T-cell (primary cell): ENCODE data around the gene ZNF83. TPM values are rescaled to one million over a fixed set of nuclear protein-coding genes. Genes with fewer than 3 reads are reported as not detected.

Experiments
- ATAC-seq, 4 experiments: fragments of 200-7000 bp in 3 of 4; fragments of 150-1000 bp in 1 of 4; cut with Tn5 transposase; replicated peaks in 1 of 4; 1 replicate in 3 of 4; 2 replicates in 1 of 4; pipeline ENCODE4 v1.10.0; 2021; ENCODE audit warnings: moderate library complexity in 3 of 4, mild to moderate bottlenecking in 2 of 4, moderate number of reproducible peaks in 1 of 4
- CTCF ChIA-PET, 2 donors: fragments of 300-600 bp; sonication (Branson Sonifier 250); formaldehyde crosslinking; loops; one replicate each; lab custom pipeline; 2022; ENCODE audit warnings: antibody characterized with exemption in 2 of 2; lab: Charles Lee
- POLR2A ChIA-PET, 2 donors: fragments of 300-600 bp; sonication (Branson Sonifier 250); formaldehyde crosslinking; loops; one replicate each; lab custom pipeline; 2022; ENCODE audit warnings: antibody characterized with exemption in 2 of 2; lab: Charles Lee
- DNase-seq, 35 experiments: peaks; one replicate each; pipeline versions ENCODE4 v3.0.0 to v3.0.0-alpha.2; 2013 to 2023
- H3K27ac ChIP-seq: one replicate; pipeline ENCODE4 v1.5.1; 2013; ENCODE audit warnings: low read length
- H3K27me3 ChIP-seq, 2 experiments: replicated peaks in 1 of 2; 1 replicate in 1 of 2; 2 replicates in 1 of 2; pipeline versions ENCODE4 v1.6.1 to v1.7.0; 2013; ENCODE audit warnings: low read length in 1 of 2, mixed read lengths in 1 of 2; ENCODE audit not compliant: control insufficient read depth in 2 of 2, insufficient read depth in 2 of 2; ENCODE audit errors: extremely low read depth in 1 of 2
- H3K36me3 ChIP-seq, 2 donors: 1 replicate in 1 of 2; 2 replicates in 1 of 2; pipeline versions ENCODE4 v1.6.1 to v1.7.0; 2013; ENCODE audit warnings: low read length in 1 of 2; ENCODE audit not compliant: control insufficient read depth in 2 of 2, insufficient read depth in 1 of 2; ENCODE audit errors: extremely low read depth in 1 of 2
- H3K4me1 ChIP-seq, 2 experiments: 1 replicate in 1 of 2; 2 replicates in 1 of 2; pipeline versions ENCODE4 v1.6.1 to v1.7.0; 2013; ENCODE audit warnings: low read length in 2 of 2, mixed read lengths in 1 of 2; ENCODE audit not compliant: insufficient read depth in 2 of 2, control insufficient read depth in 1 of 2; ENCODE audit errors: extremely low read depth in 1 of 2
- H3K4me3 ChIP-seq, 2 donors: 1 replicate in 1 of 2; 2 replicates in 1 of 2; pipeline versions ENCODE4 v1.5.1 to v1.7.0; 2013; ENCODE audit warnings: mild to moderate bottlenecking in 2 of 2, low read length in 1 of 2, moderate library complexity in 1 of 2; ENCODE audit not compliant: control insufficient read depth in 1 of 2; ENCODE audit errors: extremely low read depth in 1 of 2
- H3K9me3 ChIP-seq: 2 replicates; pipeline ENCODE4 v1.7.0; 2013
- H3K27ac Mint-ChIP-seq, 2 donors: one replicate each; pipeline ENCODE4 v1.8.0; 2020 to 2021; ENCODE audit warnings: mild to moderate bottlenecking in 2 of 2, mixed read lengths in 2 of 2
- H3K27me3 Mint-ChIP-seq, 2 donors: one replicate each; pipeline ENCODE4 v1.8.0; 2021 to 2022; ENCODE audit warnings: mixed read lengths in 2 of 2
- H3K36me3 Mint-ChIP-seq: one replicate; pipeline ENCODE4 v1.8.0; 2021; ENCODE audit warnings: mixed read lengths
- H3K4me1 Mint-ChIP-seq, 3 donors: one replicate each; pipeline ENCODE4 v1.8.0; 2020 to 2022; ENCODE audit warnings: mixed read lengths in 3 of 3, mild to moderate bottlenecking in 1 of 3
- H3K4me3 Mint-ChIP-seq, 3 donors: one replicate each; pipeline ENCODE4 v1.8.0; 2020 to 2022; ENCODE audit warnings: mild to moderate bottlenecking in 3 of 3, mixed read lengths in 3 of 3, moderate library complexity in 3 of 3
- H3K9me3 Mint-ChIP-seq, 3 donors: one replicate each; pipeline ENCODE4 v1.8.0; 2020 to 2022; ENCODE audit warnings: mixed read lengths in 3 of 3
- WGBS: methylation state at CpG from one replicate; pipeline ENCODE4 v1.1.5; 2013; ENCODE audit warnings: missing lambda C conversion rate; ENCODE audit not compliant: insufficient coverage; 5-methylcytosine and 5-hydroxymethylcytosine counted together
- total RNA-seq, 35 experiments: library from RNA in 6 of 35; stranded (reverse) in 6 of 35; fragments of 120-200 nt in 1 of 35; gene quantifications; one replicate each; pipeline versions ENCODE4 v1.2.1 to v1.2.4 and lab custom pipeline; 2013 to 2026

Gene ZNF83
- total RNA-seq, 5 donors from 2014 or later (not counting 1 experiment from before 2014, with no cell fraction given) = 63.9 to 99.4 (median 84.6) TPM

GRCh38 chr19:52673014-52673413, 34.9 kb upstream of the ZNF83 start:
- no peak overlapping the region for H3K4me3 ChIP-seq
- no CpG with 5 or more reads among the region's 4 CpGs for WGBS
- ChIA-PET POLR2A (no interaction called here), CTCF (interaction anchor here in 1 of 2 donors (0.6 kb wide), 1 partner anchor 304 kb away, joined by 3 read pairs; no protein-coding TSS in a partner anchor)
- Mint-ChIP-seq H3K4me1 (peaks cover 23 to 33% (median 30%) of the 10 kb centered on the region in 3 donors), H3K4me3 (no peak overlapping the region), H3K27me3 (no peaks in the 10 kb centered on the region), H3K27ac (no peak overlapping the region), H3K36me3 (peaks cover 69% of the 10 kb centered on the region), H3K9me3 (peaks cover 0 to 10% (median 0%) of the 10 kb centered on the region in 3 donors)
- peaks cover 0 to 9% of the 10 kb centered on the region in 2 donors for H3K36me3 ChIP-seq
- H3K4me1 ChIP-seq = peaks cover 2 to 8% of the 10 kb centered on the region in 2 experiments
- ATAC-seq = no peak
- H3K9me3 ChIP-seq = no peaks in the 10 kb centered on the region
- no peak for DNase-seq
- H3K27ac ChIP-seq = no peak overlapping the region
- no peaks in the 10 kb centered on the region for H3K27me3 ChIP-seq

GRCh38 chr19:52670046-52670445, 31.9 kb upstream of the ZNF83 start:
- WGBS = 94% methylated on average over 2 of the region's 4 CpGs
- POLR2A ChIA-PET = no interaction called here
- no peak overlapping the region for H3K4me3 ChIP-seq
- no peaks in the 10 kb centered on the region for H3K27me3 Mint-ChIP-seq
- H3K4me1 Mint-ChIP-seq = peaks cover 15 to 31% (median 23%) of the 10 kb centered on the region in 3 donors
- H3K4me3 Mint-ChIP-seq = no peak overlapping the region
- no peaks in the 10 kb centered on the region for H3K27me3 ChIP-seq
- H3K36me3 ChIP-seq = peaks cover 0 to 13% of the 10 kb centered on the region in 2 donors
- no peaks in the 10 kb centered on the region for H3K9me3 ChIP-seq
- H3K27ac ChIP-seq = no peak overlapping the region
- H3K4me1 ChIP-seq = peaks cover 2 to 6% of the 10 kb centered on the region in 2 experiments
- H3K27ac Mint-ChIP-seq = no peak overlapping the region
- H3K36me3 Mint-ChIP-seq = peaks cover 68% of the 10 kb centered on the region
- H3K9me3 Mint-ChIP-seq = peaks cover 0 to 3% (median 0%) of the 10 kb centered on the region in 3 donors
- no peak for DNase-seq
- no peak for ATAC-seq
- CTCF ChIA-PET = interaction anchor here in 1 of 2 donors (0.6 kb wide), 1 partner anchor 17 kb away, joined by 5 read pairs; no protein-coding TSS in a partner anchor

GRCh38 chr19:52669586-52669985, 31.4 kb upstream of the ZNF83 start:
- H3K4me1 Mint-ChIP-seq = peaks cover 12 to 29% (median 19%) of the 10 kb centered on the region in 3 donors
- no peaks in the 10 kb centered on the region for H3K9me3 Mint-ChIP-seq
- H3K27ac ChIP-seq = no peak overlapping the region
- no peaks in the 10 kb centered on the region for H3K9me3 ChIP-seq
- no peaks in the 10 kb centered on the region for H3K27me3 ChIP-seq
- peaks cover 0 to 13% of the 10 kb centered on the region in 2 donors for H3K36me3 ChIP-seq
- no peak overlapping the region for H3K4me3 Mint-ChIP-seq
- H3K4me3 ChIP-seq = no peak overlapping the region
- no peaks in the 10 kb centered on the region for H3K27me3 Mint-ChIP-seq
- H3K27ac Mint-ChIP-seq = no peak overlapping the region
- POLR2A ChIA-PET = no interaction called here
- CTCF ChIA-PET = interaction anchor here in 1 of 2 donors (0.6 kb wide), 1 partner anchor 17 kb away, joined by 5 read pairs; no protein-coding TSS in a partner anchor
- ATAC-seq (no peak), DNase-seq (no peak)
- H3K4me1 ChIP-seq = peaks cover 2 to 6% of the 10 kb centered on the region in 2 experiments
- peaks cover 64% of the 10 kb centered on the region for H3K36me3 Mint-ChIP-seq
- no CpG with 5 or more reads among the region's 5 CpGs for WGBS

- POLR2A ChIA-PET = interaction anchor here in 1 of 2 donors (0.6 kb wide), 1 partner anchor 573 kb away, joined by 3 read pairs; the partner anchor contains the start of gene ZNF841
- Histone ChIP-seq H3K9me3 (no peaks in the 10 kb centered on the region), H3K4me3 (no peak overlapping the region), H3K36me3 (peaks cover 0 to 15% of the 10 kb centered on the region in 2 donors), H3K27ac (no peak overlapping the region), H3K4me1 (no peaks in the 10 kb centered on the region), H3K27me3 (no peaks in the 10 kb centered on the region)
- peaks cover 60% of the 10 kb centered on the region for H3K36me3 Mint-ChIP-seq
- no peaks in the 10 kb centered on the region for H3K9me3 Mint-ChIP-seq
- CTCF ChIA-PET = no interaction called here
- H3K27ac Mint-ChIP-seq = no peak overlapping the region
- H3K4me3 Mint-ChIP-seq = no peak overlapping the region
- 94% methylated on average over 3 of the region's 6 CpGs for WGBS
- ATAC-seq (no peak), DNase-seq (no peak)
- H3K27me3 Mint-ChIP-seq = no peaks in the 10 kb centered on the region
- H3K4me1 Mint-ChIP-seq = peaks cover 6 to 19% (median 11%) of the 10 kb centered on the region in 3 donors
Observed at GRCh38 chr19:52667972-52668371, 29.8 kb upstream of the ZNF83 start.

- Mint-ChIP-seq H3K27ac (no peak overlapping the region), H3K4me3 (no peak overlapping the region), H3K27me3 (no peaks in the 10 kb centered on the region), H3K36me3 (peaks cover 65% of the 10 kb centered on the region), H3K9me3 (peaks cover 0 to 3% (median 0%) of the 10 kb centered on the region in 3 donors), H3K4me1 (peaks cover 6 to 18% (median 11%) of the 10 kb centered on the region in 3 donors)
- Histone ChIP-seq H3K36me3 (peaks cover 0 to 21% of the 10 kb centered on the region in 2 donors), H3K4me3 (no peak overlapping the region), H3K9me3 (no peaks in the 10 kb centered on the region), H3K4me1 (no peaks in the 10 kb centered on the region), H3K27ac (no peak overlapping the region), H3K27me3 (no peaks in the 10 kb centered on the region)
- ChIA-PET CTCF (no interaction called here), POLR2A (no interaction called here)
- DNase-seq = no peak
- ATAC-seq = no peak
Observed at GRCh38 chr19:52666506-52666905, 28.4 kb upstream of the ZNF83 start.

GRCh38 chr19:52665529-52665928, 27.4 kb upstream of the ZNF83 start:
- ChIA-PET CTCF (no interaction called here), POLR2A (no interaction called here)
- no peaks in the 10 kb centered on the region for H3K9me3 ChIP-seq
- H3K4me1 Mint-ChIP-seq = peaks cover under 1 to 14% (median 6%) of the 10 kb centered on the region in 3 donors
- ATAC-seq = no peak
- no peaks in the 10 kb centered on the region for H3K4me1 ChIP-seq
- H3K4me3 Mint-ChIP-seq = no peak overlapping the region
- peaks cover 0 to 4% (median 0%) of the 10 kb centered on the region in 3 donors for H3K9me3 Mint-ChIP-seq
- H3K36me3 ChIP-seq = peaks cover 0 to 27% of the 10 kb centered on the region in 2 donors
- H3K27me3 ChIP-seq = no peaks in the 10 kb centered on the region
- H3K36me3 Mint-ChIP-seq = peaks cover 66% of the 10 kb centered on the region
- H3K27me3 Mint-ChIP-seq = no peaks in the 10 kb centered on the region
- no peak for DNase-seq
- no peak overlapping the region for H3K27ac Mint-ChIP-seq
- no peak overlapping the region for H3K4me3 ChIP-seq
- WGBS = 95% methylated on average over 3 of the region's 6 CpGs
- H3K27ac ChIP-seq = no peak overlapping the region
